ENCODE data around the gene ADAMTSL1.
"Not testable (repeated sequence)": the region's sequence is repeated elsewhere in the genome, so short reads cannot be mapped to it uniquely, and the experiment has no call there.

ADAMTSL1 gene

GRCh38 chr9:18863791-18864190 is 389.8 kb downstream of the ADAMTSL1 start:
- no peaks in the 10 kb centered on the region for H3K36me3 Mint-ChIP-seq
- no peaks in the 10 kb centered on the region for H3K27me3 Mint-ChIP-seq
- H3K9me3 Mint-ChIP-seq = peaks cover 2% of the 10 kb centered on the region
- no peak overlapping the region for H3K27ac Mint-ChIP-seq
- no peak overlapping the region for H3K4me3 Mint-ChIP-seq
- no peaks in the 10 kb centered on the region for H3K4me1 Mint-ChIP-seq
- no peak for ATAC-seq

DNA sequence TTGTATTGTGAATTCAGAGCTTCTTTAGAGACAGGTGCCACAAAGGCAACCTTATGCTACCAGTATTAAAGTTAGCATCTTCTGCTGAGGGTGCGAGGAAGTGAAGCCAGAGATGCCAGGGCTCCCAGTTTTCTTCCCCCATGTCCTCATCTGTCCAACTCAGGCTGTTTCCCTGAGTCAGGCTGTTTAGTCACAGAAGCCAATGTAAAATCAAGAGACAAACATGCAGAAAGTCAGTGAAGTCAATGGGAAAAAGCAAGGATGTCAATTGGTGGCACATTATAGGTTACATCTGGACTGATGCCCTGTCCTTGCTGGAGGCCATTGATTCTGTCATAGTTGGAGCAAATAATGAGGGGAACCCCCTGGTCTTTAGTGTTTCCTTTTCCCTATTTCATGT is 390.6 kb downstream of the ADAMTSL1 start:
- Mint-ChIP-seq H3K9me3 (peaks cover 5% of the 10 kb centered on the region), H3K4me1 (no peaks in the 10 kb centered on the region), H3K4me3 (no peak overlapping the region), H3K36me3 (no peaks in the 10 kb centered on the region), H3K27me3 (no peaks in the 10 kb centered on the region), H3K27ac (no peak overlapping the region)
- ATAC-seq = no peak

DNA sequence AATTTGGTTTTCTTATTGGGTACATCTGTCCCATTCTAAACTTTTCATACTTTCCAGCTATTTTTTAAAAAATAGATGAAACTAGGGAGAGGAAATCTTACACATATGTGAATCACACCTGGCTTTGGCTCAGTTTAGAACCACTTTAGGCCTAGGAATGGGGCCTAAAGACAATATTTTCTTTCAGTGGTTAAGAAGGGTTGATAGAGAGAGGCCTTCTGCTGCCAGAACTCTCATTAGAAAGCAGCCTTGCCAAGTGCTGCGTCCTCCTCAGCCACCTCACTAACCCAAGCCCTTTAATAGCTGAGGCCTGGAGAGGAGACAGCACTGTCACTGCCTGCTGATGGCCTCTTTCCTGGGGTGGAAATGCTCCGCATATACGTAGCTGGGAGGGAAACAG is 391.6 kb downstream of the ADAMTSL1 start:
- H3K36me3 Mint-ChIP-seq = no peaks in the 10 kb centered on the region
- H3K4me1 Mint-ChIP-seq = no peaks in the 10 kb centered on the region
- H3K27me3 Mint-ChIP-seq = no peaks in the 10 kb centered on the region
- H3K27ac Mint-ChIP-seq = no peak overlapping the region
- H3K4me3 Mint-ChIP-seq = no peak overlapping the region
- H3K9me3 Mint-ChIP-seq = peaks cover 10% of the 10 kb centered on the region
- no peak for ATAC-seq

- no peak for ATAC-seq
- no peak overlapping the region for H3K27ac Mint-ChIP-seq
- no peak overlapping the region for H3K4me3 Mint-ChIP-seq
- H3K36me3 Mint-ChIP-seq = no peaks in the 10 kb centered on the region
- peaks cover 13% of the 10 kb centered on the region for H3K9me3 Mint-ChIP-seq
- no peaks in the 10 kb centered on the region for H3K4me1 Mint-ChIP-seq
- no peaks in the 10 kb centered on the region for H3K27me3 Mint-ChIP-seq
Observed at GRCh38 chr9:18866121-18866831, 392.3 kb downstream of the ADAMTSL1 start.

DNA sequence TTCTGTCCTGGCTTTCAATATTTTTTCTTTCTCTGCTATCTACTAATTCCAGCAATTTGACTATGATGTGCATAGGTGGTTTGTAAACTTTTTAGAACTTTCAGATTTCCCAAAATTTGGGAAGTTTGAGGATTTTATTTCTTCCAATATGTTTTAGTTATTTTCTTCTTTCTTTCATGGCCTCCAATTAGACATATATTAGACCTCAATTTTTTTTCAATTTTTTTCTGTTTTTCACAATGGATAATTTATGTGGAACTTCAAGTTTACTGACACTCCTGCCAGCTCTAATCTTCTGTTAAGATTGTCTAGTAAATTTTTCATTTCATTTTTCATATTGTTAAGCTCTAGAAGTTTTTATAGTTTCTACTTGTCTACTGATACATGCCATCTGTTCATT is 395.8 kb downstream of the ADAMTSL1 start:
- no peaks in the 10 kb centered on the region for H3K36me3 Mint-ChIP-seq
- ATAC-seq = no peak
- no peaks in the 10 kb centered on the region for H3K4me1 Mint-ChIP-seq
- H3K27me3 Mint-ChIP-seq = no peaks in the 10 kb centered on the region
- no peak overlapping the region for H3K27ac Mint-ChIP-seq
- H3K4me3 Mint-ChIP-seq = no peak overlapping the region
- H3K9me3 Mint-ChIP-seq = peaks cover 20% of the 10 kb centered on the region

DNA sequence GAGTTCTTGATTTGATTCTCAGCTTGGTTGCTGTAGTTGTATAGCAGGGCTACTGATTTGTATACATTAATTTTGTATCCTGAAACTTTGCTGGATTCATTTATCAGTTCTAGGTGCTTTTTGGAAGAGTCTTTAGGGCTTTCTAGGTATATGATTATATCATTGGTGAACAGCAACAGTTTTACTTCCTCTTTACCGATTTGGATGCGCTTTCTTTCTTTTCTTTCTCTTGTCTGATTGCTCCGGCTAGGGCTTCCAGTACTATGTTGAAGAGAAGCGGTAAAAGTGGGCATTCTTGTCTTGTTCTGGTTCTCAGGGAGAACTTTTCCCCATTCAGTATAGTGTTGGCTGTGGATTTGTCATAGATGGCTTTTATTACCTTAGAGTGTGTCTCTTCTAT is 400.1 kb downstream of the ADAMTSL1 start:
- Mint-ChIP-seq H3K27ac (no peak overlapping the region), H3K27me3 (peaks cover 9% of the 10 kb centered on the region), H3K4me3 (no peak overlapping the region), H3K36me3 (no peaks in the 10 kb centered on the region), H3K4me1 (no peaks in the 10 kb centered on the region), H3K9me3 (peaks cover 21% of the 10 kb centered on the region)
- no peak for ATAC-seq

DNA sequence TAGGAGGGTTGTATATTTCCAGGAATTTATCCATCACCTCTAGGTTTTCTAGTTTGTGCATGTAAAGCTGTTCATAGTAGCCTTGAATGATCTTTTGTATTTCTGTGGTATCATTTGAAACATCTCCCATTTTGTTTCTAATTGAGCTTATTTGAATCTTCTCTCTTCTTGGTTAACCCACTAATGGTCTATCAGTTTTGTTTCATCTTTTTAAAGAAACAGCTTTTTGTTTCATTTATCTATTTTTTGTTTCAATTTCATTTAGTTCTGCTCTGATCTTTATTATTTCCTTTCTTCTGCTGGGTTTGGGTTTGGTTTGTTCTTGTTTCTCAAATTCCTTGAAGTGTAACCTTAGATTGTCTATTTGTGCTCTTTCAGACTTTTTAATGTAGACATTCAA is 401.0 kb downstream of the ADAMTSL1 start:
- ATAC-seq, H3K27ac Mint-ChIP-seq, H3K4me1 Mint-ChIP-seq, H3K4me3 Mint-ChIP-seq, H3K36me3 Mint-ChIP-seq: not testable (repeated sequence)
- Mint-ChIP-seq H3K27me3 (peaks cover 13% of the 10 kb centered on the region), H3K9me3 (peaks cover 16% of the 10 kb centered on the region)

DNA sequence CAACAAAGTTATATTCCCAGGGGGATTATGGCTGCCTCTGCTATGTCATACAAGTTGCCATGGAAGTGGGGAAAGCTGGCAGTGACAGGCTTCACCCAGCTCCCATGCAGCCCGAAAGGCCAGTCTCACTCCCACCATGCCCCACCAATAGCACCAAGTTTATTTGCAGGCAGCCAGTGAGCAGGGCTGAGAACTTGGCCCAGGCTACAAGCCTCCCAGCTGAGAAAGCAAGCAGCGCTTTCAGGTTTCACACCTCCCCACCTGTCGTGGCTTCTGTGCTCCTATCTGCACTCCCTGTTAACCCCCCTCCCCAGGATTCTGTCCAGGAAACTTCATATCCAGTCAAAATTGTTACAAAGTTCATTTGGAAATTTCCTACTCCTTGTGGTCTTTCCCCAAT is 404.0 kb downstream of the ADAMTSL1 start:
- H3K4me1 Mint-ChIP-seq = no peaks in the 10 kb centered on the region
- peaks cover 4% of the 10 kb centered on the region for H3K9me3 Mint-ChIP-seq
- H3K36me3 Mint-ChIP-seq = no peaks in the 10 kb centered on the region

GRCh38 chr9:18881758-18882157 is 407.8 kb downstream of the ADAMTSL1 start:
- ATAC-seq = no peak
- Mint-ChIP-seq H3K9me3 (peaks cover 3% of the 10 kb centered on the region), H3K36me3 (no peaks in the 10 kb centered on the region), H3K4me3 (no peak overlapping the region), H3K4me1 (no peaks in the 10 kb centered on the region), H3K27me3 (peaks cover 16% of the 10 kb centered on the region), H3K27ac (no peak overlapping the region)

More for the DNA sequence above, 404.0 kb downstream of the ADAMTSL1 start:
- H3K27ac Mint-ChIP-seq = no peak overlapping the region
- ATAC-seq = no peak
- H3K4me3 Mint-ChIP-seq = no peak overlapping the region
- peaks cover 17% of the 10 kb centered on the region for H3K27me3 Mint-ChIP-seq

- no peak overlapping the region for H3K27ac Mint-ChIP-seq
- no peaks in the 10 kb centered on the region for H3K36me3 Mint-ChIP-seq
- H3K9me3 Mint-ChIP-seq = peaks cover 3% of the 10 kb centered on the region
- no peaks in the 10 kb centered on the region for H3K27me3 Mint-ChIP-seq
- no peak for ATAC-seq
- no peaks in the 10 kb centered on the region for H3K4me1 Mint-ChIP-seq
- H3K4me3 Mint-ChIP-seq = no peak overlapping the region
Observed at GRCh38 chr9:18887546-18887945, 413.6 kb downstream of the ADAMTSL1 start.

- Mint-ChIP-seq H3K27ac (no peak overlapping the region), H3K9me3 (peaks cover 3% of the 10 kb centered on the region), H3K36me3 (no peaks in the 10 kb centered on the region), H3K27me3 (no peaks in the 10 kb centered on the region), H3K4me3 (no peak overlapping the region), H3K4me1 (no peaks in the 10 kb centered on the region)
- no peak for ATAC-seq
Observed at GRCh38 chr9:18888290-18888689, 414.3 kb downstream of the ADAMTSL1 start.

DNA sequence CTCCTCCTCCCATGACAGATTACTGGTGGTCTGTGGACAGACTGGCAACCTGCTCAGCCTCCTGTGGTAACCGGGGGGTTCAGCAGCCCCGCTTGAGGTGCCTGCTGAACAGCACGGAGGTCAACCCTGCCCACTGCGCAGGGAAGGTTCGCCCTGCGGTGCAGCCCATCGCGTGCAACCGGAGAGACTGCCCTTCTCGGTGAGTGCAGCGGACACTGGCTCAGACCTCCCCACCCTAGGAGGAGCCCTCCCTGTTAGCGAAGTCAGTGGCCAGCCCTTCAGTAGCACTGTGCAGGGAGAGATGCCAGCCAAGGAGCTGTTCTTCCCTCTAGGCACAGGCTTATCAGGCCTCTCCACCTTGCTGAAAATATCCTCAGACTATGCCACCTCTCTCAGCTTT is 415.6 kb downstream of the ADAMTSL1 start:
- no peaks in the 10 kb centered on the region for H3K27me3 Mint-ChIP-seq
- H3K4me3 Mint-ChIP-seq = no peak overlapping the region
- H3K9me3 Mint-ChIP-seq = peaks cover 4% of the 10 kb centered on the region
- ATAC-seq = peak; percentile 41
- no peaks in the 10 kb centered on the region for H3K36me3 Mint-ChIP-seq
- H3K4me1 Mint-ChIP-seq = no peaks in the 10 kb centered on the region
- H3K27ac Mint-ChIP-seq = no peak overlapping the region

- Mint-ChIP-seq H3K4me3 (no peak overlapping the region), H3K27ac (no peak overlapping the region), H3K36me3 (no peaks in the 10 kb centered on the region), H3K9me3 (peaks cover 6% of the 10 kb centered on the region), H3K27me3 (no peaks in the 10 kb centered on the region), H3K4me1 (no peaks in the 10 kb centered on the region)
- ATAC-seq = no peak
Observed at GRCh38 chr9:18890372-18890771, 416.4 kb downstream of the ADAMTSL1 start.

DNA sequence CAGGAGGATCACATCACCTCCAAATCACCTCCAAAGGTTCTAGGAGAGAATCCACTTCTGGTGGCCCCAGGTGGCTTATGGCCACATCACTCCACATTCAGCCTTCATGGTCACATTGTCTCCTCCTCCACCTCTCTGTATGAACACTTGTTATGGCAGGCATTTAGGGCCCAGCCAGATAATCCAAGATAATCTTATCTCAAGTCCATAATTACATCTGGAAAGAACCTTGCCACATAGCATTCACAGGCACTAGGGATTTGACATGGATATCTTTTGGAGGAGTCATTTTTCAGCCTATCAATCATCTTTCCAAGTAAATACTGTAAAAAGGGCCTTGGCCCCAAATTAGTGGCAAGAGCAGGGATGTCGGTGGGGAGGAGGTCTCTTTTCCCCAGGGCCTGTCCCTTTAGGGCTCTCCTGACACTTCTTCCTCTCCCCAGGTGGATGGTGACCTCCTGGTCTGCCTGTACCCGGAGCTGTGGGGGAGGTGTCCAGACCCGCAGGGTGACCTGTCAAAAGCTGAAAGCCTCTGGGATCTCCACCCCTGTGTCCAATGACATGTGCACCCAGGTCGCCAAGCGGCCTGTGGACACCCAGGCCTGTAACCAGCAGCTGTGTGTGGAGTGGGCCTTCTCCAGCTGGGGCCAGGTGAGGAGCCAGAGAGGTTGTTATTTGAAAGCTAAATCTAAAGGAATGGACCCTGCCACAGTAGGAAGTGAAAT is 418.2 kb downstream of the ADAMTSL1 start:
- Mint-ChIP-seq H3K9me3 (peaks cover 6% of the 10 kb centered on the region), H3K36me3 (no peaks in the 10 kb centered on the region), H3K27ac (no peak overlapping the region), H3K4me3 (no peak overlapping the region), H3K27me3 (no peaks in the 10 kb centered on the region), H3K4me1 (no peaks in the 10 kb centered on the region)
- peak; percentile 27 for ATAC-seq

DNA sequence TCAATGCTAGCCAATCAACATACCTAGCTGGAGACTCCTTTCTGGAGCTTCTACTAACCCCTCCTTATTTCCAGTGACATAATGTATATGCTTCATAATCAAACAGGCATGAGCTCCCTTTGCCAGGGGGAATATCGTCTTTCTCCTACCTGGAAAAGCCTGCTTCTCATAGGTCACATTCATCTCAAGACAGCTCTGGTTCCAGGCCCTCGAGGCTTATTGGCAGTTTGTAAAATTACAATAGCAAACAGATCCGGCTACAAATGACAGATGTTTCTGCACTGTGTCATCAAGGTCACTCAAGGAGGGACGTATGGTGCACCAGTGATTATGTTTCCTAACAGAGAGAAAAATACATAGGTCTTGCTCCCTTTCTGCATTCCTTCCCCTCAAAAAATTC is 419.1 kb downstream of the ADAMTSL1 start:
- Mint-ChIP-seq H3K27me3 (peaks cover 3% of the 10 kb centered on the region), H3K4me1 (no peaks in the 10 kb centered on the region), H3K4me3 (no peak overlapping the region), H3K9me3 (peaks cover 6% of the 10 kb centered on the region), H3K27ac (no peak overlapping the region), H3K36me3 (no peaks in the 10 kb centered on the region)
- no peak for ATAC-seq

GRCh38 chr9:18893491-18893890 is 419.5 kb downstream of the ADAMTSL1 start:
- H3K4me3 Mint-ChIP-seq = no peak overlapping the region
- H3K4me1 Mint-ChIP-seq = no peaks in the 10 kb centered on the region
- ATAC-seq = no peak
- no peaks in the 10 kb centered on the region for H3K36me3 Mint-ChIP-seq
- peaks cover 7% of the 10 kb centered on the region for H3K27me3 Mint-ChIP-seq
- no peak overlapping the region for H3K27ac Mint-ChIP-seq
- H3K9me3 Mint-ChIP-seq = peaks cover 11% of the 10 kb centered on the region
